NT2/D1 (cell line): ENCODE measurements around the gene RNF217.

Experiments
- YY1 ChIP-seq: IDR thresholded peaks from 2 replicates; pipeline ENCODE4 v1.6.1; 2011; ENCODE audit not compliant: insufficient read length, insufficient read depth
- ZNF274 ChIP-seq: IDR thresholded peaks from 2 replicates; pipeline ENCODE4 v1.6.1; 2011; ENCODE audit warnings: mild to moderate bottlenecking, low read depth, low read length

GRCh38 chr6:124995131-124995530 lies 32.9 kb downstream of the RNF217 start:
- TF ChIP-seq YY1: no peak
- no peak for TF ChIP-seq ZNF274
